Sigmoid colon (tissue), 4 donors: ENCODE data around the gene CACNG1.

Source experiments
- CTCF ChIP-seq, 4 experiments: fragments of 450-650 bp in 3 of 4; fragments of 200-600 bp in 1 of 4; IDR thresholded peaks; one replicate each; pipeline ENCODE4 v1.5.1; 2016 to 2019; ENCODE audit warnings: antibody characterized with exemption in 4 of 4, mild to moderate bottlenecking in 3 of 4, moderate library complexity in 2 of 4
- EP300 ChIP-seq, 4 donors: sonication (generic); formaldehyde crosslinking; IDR thresholded peaks; one replicate each; pipeline ENCODE4 v1.6.1; 2017; ENCODE audit warnings: antibody characterized with exemption in 4 of 4
- POLR2A ChIP-seq, 2 donors: fragments of 450-650 bp; IDR thresholded peaks; one replicate each; pipeline ENCODE4 v1.6.1; 2016; ENCODE audit warnings: antibody characterized with exemption in 2 of 2, mild to moderate bottlenecking in 2 of 2, moderate library complexity in 2 of 2
- POLR2AphosphoS5 ChIP-seq, 4 donors: sonication (generic); formaldehyde crosslinking; IDR thresholded peaks; one replicate each; pipeline ENCODE4 v1.6.1; 2017; ENCODE audit warnings: antibody characterized with exemption in 4 of 4

DNA sequence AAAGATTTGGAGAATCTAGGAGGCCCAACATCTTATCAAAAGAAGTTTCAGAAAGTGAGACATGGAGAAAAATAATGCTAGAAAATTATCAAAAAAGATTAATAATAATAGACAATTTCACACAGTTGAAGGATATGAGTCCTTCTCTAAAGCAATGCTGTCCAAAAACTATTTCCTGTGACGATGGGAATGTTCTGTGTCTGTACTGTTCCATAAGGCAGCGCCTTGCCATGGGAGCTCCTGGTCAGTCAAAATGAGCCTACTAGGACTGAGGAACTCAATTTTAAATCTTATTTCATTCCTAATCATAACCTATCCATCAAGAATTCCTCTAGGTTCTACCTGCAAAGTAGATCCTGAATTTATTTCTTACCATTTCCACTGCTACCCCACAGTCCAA lies 49.0 kb downstream of the CACNG1 start:
- TF ChIP-seq POLR2AphosphoS5 (IDR thresholded peaks at IDR 0.05) (no peak), CTCF (IDR thresholded peaks at IDR 0.05) (no peak), POLR2A (IDR thresholded peaks at IDR 0.05) (no peak), EP300 (IDR thresholded peaks at IDR 0.05) (no peak)
